ENCODE measurements around the gene PKN1.

The PKN1 gene

GRCh38 chr19:14470031-14470876 is 37.1 kb downstream of the PKN1 start:
- DNase-seq: no peak

GRCh38 chr19:14471436-14472187 is 38.5 kb downstream of the PKN1 start:
- no peak for DNase-seq

GRCh38 chr19:14472202-14472938 is 39.3 kb downstream of the PKN1 start:
- DNase-seq: peak; percentile 91 to 93

- no peak for DNase-seq
These were observed 40.2 kb downstream of the PKN1 start for GRCh38 chr19:14473073-14473977.

GRCh38 chr19:14473978-14474578 is 41.0 kb downstream of the PKN1 start:
- DNase-seq: no peak

GRCh38 chr19:14474827-14475226 is 41.7 kb downstream of the PKN1 start:
- no peak for DNase-seq

GRCh38 chr19:14475251-14476073 is 42.4 kb downstream of the PKN1 start, which contains the start of gene PTGER1:
Gene PTGER1, minus strand, starts transcription at chr19:14475354. Its CDS starts 1,034 bp downstream, at chr19:14474320.
- peak; percentile 43 to 52 for DNase-seq

- no peak for DNase-seq
These were observed 43.2 kb downstream of the PKN1 start for GRCh38 chr19:14476327-14476672.

- DNase-seq: peak in 1 of 2 experiments; percentile 15
These were observed 43.7 kb downstream of the PKN1 start for GRCh38 chr19:14476673-14477401.

GRCh38 chr19:14477418-14478112 is 44.5 kb downstream of the PKN1 start:
- no peak for DNase-seq

GRCh38 chr19:14478113-14478545 is 45.0 kb downstream of the PKN1 start:
- no peak for DNase-seq

GRCh38 chr19:14479309-14479974 is 46.3 kb downstream of the PKN1 start:
- no peak for DNase-seq

GRCh38 chr19:14479975-14480699 is 47.0 kb downstream of the PKN1 start:
- DNase-seq: peak; percentile 74 to 78

GRCh38 chr19:14480700-14481079 is 47.6 kb downstream of the PKN1 start:
- no peak for DNase-seq

GRCh38 chr19:14482172-14482941 is 49.3 kb downstream of the PKN1 start:
- no peak for DNase-seq

- DNase-seq: no peak
These were observed 54.4 kb downstream of the PKN1 start for GRCh38 chr19:14487370-14488125.

Data from activated CD4-positive, alpha-beta T cell treated with anti-CD3 and anti-CD28 coated beads, Interleukin-2, amount 50 U/mL, for 48 hours (primary cell).